ENCODE results near the gene CISD2.

GRCh38 chr4:102842367-102842766, 26.4 kb upstream of the CISD2 start:
- TF ChIP-seq CTCF (IDR thresholded peaks at IDR 0.05; ENCODE audit: insufficient read depth, low read length, poor library complexity, severe bottlenecking) (no peak), EZH2phosphoT487 (conservative IDR thresholded peaks at IDR 0.05; ENCODE audit: low read length) (no peak)
